MM.1S (cell line): ENCODE data around the gene TACC2.

Experiments used
- EZH2 ChIP-seq: fragments of 300-600 bp; sonication (generic); optimal IDR thresholded peaks from 2 replicates; pipeline ENCODE3; 2017; ENCODE audit warnings: low read depth, mild to moderate bottlenecking, antibody characterized with exemption, low read length, mixed read lengths
- TF ChIP-seq, protein P1 (sequence below): fragments of 300-600 bp; sonication (generic); IDR thresholded peaks from 2 replicates; pipeline ENCODE4 v1.5.1; 2016; ENCODE audit warnings: antibody characterized with exemption, low read length, mixed read lengths

DNA sequence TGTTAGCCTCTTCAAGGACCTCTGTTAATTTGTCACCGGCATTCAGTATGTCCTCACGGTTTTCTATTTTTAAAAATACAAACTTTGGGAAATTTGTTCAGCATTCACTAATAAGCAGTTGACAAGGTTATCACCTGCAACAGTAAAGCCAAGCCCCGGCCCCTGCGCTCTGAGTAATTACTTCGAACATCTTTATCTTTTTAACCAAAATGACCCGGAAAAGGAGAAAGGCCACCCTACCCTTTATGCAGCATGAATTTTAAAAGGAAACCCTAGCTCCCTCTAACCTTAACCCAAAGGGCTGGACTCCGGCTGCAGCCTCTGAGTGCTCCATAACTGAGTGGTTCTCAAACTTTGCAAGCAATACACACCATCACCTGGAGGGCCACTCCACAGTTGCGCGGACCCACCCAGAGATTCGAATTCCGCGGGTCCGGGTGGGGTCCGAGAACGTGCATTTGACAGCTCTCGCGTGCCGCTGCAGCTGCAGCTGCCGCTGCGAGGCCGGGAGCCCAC, 14.9 kb upstream of the TACC2 start:
- TF ChIP-seq EZH2: no peak
- TF ChIP-seq, protein P1, sequence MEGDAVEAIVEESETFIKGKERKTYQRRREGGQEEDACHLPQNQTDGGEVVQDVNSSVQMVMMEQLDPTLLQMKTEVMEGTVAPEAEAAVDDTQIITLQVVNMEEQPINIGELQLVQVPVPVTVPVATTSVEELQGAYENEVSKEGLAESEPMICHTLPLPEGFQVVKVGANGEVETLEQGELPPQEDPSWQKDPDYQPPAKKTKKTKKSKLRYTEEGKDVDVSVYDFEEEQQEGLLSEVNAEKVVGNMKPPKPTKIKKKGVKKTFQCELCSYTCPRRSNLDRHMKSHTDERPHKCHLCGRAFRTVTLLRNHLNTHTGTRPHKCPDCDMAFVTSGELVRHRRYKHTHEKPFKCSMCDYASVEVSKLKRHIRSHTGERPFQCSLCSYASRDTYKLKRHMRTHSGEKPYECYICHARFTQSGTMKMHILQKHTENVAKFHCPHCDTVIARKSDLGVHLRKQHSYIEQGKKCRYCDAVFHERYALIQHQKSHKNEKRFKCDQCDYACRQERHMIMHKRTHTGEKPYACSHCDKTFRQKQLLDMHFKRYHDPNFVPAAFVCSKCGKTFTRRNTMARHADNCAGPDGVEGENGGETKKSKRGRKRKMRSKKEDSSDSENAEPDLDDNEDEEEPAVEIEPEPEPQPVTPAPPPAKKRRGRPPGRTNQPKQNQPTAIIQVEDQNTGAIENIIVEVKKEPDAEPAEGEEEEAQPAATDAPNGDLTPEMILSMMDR: no peak
